ENCODE data around the gene SNX5.
A peak's percentile ranks its signal among the peaks of the same experiment; 100 is the strongest.

The SNX5 gene

DNA sequence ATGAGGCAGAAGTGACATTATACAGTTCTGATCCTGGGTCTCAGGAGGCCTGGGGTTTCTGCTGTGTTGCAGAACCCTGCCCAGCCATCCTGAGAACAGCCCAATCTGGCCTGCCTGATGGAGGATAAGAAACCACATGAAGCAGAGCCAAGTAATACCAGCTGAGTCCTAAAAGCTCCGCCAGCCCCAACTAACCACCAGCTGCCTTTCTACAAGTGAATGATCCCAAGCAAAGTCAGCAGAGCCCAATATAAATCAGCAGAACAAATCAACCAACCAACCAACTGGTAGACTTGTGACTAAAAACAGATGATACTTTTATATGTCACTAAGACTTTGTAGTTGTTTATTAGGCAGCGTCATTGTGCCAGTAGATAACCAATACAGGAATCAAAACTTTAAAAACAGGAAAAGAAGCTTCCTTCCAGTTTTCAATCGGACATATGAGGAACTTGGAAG lies 52.1 kb downstream of the SNX5 start:
- no peak for DNase-seq

DNA sequence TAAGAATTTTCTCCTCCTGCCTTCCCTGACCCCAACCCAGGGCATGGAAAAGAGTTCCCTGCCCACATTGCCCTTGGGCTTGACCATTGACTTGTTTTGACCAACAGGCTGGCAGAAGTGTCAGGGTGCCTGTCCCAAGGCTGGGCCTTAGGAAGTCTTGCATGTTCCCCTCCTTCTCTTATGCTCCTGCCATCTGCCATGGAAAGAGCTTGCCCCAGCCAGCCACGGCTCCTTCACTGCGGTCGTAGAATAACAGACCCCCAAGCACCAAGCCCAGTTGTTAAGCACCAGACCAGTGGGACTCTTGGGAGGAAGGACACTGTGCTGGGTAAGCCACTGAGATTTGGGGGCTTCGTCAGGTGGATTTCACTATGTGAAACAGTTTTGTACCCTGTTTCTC lies 53.6 kb downstream of the SNX5 start:
- DNase-seq: no peak

DNA sequence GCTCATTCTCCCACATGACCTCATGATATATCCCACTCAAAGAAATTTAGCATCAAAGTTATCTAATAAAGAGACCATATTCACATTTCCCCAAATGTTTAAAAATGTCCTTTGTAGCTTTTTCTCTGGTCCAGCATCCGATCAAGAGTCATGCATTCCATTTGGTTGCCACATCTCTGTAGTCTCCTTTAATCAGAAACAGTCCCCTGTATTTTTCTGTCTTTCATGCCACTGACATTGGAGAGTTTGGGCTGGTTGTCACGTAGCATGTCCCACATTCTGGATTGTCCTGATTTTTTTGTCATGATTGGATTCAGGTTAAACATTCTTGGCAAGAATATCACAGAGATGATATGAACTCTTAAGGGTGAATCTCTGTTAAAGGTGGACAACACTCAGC lies 55.7 kb downstream of the SNX5 start:
- DNase-seq: peak; percentile 89

DNA sequence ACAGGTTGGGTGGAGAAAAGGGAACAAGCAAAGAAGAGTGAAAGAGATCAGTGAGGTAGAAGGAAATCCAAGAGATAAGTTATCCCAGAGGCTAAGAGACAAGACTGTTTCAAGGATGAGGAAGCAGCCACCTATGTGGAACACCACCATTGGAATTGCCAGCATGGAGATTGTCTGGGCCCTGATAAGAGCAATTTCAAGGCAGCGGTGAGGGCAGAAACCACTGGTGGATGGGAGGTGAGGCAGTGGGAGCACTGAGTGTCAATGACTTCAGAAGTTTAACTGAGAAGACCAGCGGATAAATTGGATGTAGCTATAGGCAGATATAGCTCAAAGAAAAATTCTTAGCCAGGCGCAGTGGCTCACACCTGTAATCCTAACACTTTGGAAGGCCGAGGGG lies 56.7 kb downstream of the SNX5 start:
- no peak for DNase-seq

DNA sequence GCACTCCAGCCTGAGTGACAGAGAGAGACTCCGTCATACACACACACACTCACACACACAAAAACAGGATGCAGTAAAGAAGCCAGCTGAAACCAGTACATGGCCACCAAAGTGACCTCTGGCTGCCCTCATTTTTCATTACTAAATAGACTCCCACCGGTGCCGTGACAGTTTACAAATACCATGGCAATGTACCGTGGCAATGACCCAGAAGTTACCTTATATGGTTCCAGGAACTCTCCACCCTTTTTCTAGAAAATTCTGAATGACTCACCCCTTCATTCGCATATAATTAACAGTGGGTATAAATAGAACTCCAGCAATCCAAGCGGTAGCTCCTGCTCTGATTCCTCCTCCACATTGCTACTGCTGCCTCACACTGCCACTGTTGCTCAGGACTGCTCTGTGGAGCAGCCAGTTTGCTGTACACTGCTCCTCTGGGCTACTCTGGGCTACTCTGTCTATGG lies 57.7 kb downstream of the SNX5 start:
- DNase-seq: peak; percentile 89

DNA sequence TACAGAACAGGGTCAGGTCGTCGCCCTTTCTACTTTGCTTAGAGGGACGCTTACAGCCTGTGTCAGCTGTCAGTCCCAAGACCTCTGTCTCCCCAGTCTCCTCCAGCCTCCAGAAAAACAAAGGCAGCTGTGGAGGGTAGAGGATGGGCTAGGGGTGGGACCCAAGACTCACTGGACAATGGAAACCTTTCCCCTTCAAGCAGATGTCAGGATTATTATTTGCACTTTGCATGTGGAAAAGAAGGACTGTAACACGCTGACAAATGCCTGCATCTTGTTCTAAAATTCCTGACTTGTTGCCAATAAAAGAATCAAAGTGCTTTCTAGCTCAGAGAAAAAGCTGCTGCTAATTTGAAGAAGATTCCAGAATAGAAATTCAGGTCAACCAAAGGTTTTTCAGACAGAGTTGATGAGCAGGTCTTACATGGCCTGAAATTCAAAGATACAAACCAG lies 58.7 kb downstream of the SNX5 start:
- peak; percentile 71 for DNase-seq

DNA sequence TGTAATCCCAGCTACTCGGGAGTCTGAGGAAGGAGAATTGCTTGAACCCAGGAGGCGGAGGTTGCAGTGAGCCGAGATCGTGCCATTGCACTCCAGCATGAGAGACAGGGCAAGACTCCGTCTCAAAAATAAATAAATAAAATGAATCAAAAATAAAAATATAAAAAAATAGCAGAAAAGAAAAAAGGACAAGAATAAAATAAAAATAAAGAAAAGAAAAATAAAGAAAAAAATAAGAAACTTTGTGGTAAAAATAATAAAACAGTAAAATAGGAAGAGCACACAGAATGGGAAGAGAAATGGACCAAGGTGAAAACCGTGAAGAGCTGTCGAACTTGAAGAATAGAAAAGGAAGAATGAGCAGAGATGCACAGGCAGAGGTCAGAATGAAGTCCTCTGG lies 63.0 kb downstream of the SNX5 start:
- no peak for DNase-seq

DNA sequence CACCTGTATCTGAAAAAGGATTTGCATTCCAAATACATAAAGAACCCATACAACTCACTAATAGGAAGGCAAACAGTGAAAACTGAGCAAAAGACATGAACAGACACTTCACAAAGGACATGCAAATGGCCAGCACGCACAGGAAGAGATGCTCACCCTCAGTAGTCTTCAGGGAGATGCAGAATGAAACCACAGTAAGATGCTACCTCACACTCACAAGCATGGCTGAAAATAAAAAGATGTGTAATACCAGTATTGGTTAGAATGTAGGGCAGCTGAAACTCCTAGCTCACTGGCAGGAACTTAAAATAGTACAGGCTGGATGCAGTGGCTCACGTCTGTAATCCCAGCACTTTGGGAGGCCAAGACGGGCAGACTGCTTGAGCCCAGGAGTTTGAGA lies 64.6 kb downstream of the SNX5 start:
- DNase-seq: no peak

DNA sequence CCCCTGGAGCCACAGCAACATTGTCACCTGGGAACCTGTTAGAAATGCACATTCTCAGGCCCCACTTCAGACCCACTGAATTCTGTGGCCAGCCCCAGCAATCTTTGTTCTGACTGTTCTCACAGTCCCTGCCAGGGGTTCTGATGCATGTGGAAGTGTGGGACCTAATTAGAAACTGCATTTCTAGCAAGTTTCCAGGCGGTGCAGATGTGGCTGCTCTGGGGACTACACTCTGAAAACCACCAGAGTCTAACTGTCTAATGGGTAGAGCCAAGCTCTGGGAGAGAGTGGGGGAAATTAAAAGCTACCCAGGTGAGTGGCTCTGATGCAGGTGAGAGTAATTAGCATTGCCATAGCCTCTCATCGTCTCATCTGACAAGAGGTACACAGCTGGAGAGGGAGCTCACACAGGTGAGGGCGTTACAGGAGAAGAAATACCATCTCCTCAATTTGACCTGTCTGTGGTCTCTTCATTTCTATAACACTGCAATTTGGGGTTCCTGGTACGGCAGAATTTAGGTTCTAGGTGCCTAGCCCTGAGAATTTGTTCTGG lies 66.0 kb downstream of the SNX5 start:
- DNase-seq: no peak

DNA sequence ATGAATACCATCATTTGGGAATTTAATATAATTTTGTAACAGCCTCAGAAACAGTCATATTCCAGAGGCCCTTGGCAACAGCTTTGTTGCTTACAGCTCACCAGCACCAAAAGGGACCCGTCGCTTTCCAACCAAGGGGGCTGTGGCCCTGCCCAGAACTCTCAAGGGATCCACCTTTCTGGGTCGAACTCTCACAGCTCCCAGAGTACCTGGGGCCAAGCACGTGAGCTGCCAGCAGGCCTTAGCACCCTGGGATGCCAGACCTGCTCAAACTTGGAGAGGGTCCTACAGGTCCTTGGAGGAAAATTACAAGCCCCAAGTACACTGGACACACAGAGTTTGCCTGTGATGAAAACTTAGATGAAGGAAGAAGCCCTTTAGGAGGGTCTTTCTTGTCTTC lies 66.6 kb downstream of the SNX5 start:
- no peak for DNase-seq

DNA sequence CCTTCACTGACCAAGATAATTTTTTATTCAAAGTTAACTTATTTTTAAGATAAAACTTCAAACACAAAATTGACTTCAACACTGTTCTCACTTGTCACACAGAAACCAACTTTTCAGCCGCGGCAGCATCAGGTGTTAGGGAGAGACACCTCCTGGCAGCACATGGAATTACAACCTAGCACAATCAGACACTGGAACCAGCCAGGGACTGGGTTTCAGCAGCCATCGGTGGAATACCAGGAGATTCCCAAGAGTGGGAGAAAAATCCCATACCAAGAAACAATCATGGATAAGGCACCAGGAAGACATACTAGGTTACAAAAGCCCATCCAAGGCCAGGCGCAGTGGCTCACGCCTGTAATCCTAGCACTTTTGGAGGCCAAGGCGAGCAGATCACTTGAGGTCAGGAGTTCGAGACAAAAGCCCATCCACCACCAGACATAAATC lies 70.0 kb downstream of the SNX5 start:
- peak; percentile 76 for DNase-seq

DNA sequence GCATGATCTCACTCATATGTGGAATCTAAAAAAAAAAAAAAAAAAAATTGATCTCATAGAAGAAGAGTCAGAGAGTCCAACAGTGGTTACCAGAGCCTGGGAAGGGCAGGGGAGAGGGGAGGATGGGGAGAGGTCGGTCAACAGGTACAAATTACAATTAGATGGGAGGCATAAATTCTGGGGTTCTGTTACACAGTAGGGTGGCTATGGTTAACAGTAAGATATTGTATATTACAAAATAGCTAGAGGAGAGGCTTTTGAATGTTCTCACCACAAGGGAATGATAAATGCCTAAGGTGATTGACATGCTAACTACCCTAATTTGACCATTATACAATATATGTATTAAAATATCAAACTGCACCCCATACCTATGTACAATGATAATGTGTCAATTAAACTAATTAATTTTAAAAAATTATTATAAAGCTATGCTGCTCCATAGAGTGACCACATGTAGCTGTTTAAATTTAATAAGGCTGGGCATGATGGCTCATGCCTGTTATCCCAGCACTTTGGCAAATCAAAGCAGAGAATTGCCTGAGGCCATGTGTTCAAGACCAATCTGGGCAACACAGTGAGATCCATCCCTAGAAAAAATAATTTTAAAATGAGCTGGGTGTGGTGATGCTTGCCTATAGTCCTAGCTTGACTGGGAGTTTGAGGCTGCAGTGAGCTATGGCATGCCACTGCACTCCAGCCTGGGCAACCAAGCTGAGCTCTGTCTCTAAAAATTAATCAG lies 70.9 kb downstream of the SNX5 start:
- DNase-seq: no peak

DNA sequence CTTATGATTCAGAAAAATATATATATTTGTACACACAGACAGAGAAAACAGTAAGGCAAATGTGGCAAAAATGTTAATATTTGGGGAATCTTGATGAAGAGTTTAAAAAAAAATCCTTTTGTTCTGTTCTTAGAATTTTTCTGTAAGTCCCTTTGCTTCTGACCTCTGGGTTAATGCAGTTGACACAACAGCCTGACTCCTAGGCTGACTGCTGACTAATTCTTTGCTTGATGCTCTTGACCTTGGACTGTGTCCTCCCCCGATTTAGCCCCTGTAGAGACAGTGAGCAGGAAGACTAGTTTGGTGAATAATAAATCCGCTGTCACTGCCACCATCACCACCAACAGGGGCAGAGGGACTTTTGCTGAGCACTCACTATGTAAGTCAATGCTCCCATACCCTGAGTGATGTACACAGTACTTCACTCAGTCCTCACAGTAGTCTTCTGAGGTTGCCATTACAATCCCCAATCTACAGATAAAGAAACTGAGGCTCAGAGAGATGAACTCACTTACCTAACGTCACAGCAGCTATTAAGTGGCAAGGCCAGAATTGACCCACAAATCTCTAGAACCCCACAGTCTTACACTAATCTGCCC lies 71.7 kb downstream of the SNX5 start:
- DNase-seq: no peak

DNA sequence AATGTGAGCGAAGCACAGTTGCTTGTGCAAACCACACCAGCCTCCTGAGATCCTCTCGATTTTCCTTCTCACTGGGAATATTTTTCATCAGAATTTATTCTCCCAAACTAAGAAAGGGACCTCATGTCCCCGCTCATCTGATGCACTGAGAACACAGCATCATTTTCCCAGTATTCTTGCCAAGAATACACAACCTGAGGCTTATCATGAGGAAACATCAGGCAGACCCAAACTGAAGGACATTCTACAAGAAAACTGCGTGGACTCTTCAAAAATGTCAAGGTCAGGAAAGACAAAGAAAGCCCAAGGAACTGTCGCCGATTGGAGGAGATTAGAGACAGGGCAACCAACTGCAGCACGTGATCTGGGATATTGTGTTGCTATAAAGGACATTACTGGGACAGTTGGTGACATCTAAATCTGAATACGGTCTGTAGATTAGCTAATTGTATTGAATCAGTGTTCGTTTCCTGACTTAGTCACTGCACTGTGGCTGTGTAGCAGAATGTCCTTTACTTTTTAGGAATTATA lies 72.3 kb downstream of the SNX5 start:
- DNase-seq: no peak

DNA sequence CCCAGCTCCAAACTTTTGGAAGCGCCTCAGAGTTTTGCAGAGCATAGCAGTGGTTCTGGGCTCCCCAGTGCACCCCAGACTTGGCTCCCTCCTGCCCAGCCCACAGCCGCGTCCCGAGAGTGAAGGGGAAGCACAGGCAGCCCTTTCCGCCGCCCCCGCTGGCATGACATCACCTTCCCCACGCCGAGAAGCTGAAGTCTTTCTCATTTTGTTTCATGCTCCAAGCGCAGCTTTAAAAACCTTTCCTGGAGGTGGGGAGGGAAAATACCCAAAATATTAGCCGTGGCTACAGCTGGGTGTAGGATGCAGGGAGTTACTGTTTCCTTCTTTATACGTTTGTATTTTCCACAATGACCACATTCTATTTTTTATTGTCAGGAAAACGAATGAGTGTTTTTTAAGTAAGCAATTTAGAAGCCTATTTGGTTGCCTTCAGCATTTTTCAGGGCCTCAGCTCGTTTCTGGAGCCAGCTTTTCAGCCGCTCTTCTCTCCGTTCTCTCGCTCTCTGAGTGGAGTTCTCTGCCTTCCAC lies 72.9 kb downstream of the SNX5 start:
- no peak for DNase-seq

DNA sequence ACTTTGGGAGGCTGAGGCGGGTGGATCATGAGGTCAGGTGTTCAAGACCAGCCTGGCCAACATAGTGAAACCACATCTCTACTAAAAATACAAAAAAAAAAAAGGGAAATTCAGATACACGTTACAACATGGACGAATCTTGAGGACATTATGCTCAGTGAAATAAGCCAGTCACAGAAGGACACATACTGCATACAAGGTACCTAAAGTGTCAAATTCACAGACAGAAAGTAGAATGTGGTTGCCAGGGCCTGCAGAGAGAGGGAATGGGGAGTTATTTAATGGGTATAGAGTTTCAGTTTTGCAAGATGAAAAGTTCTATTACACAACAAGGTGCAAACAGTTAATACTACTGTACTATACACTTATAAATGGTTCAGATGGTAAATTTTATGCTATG lies 75.1 kb downstream of the SNX5 start:
- DNase-seq: no peak

DNA sequence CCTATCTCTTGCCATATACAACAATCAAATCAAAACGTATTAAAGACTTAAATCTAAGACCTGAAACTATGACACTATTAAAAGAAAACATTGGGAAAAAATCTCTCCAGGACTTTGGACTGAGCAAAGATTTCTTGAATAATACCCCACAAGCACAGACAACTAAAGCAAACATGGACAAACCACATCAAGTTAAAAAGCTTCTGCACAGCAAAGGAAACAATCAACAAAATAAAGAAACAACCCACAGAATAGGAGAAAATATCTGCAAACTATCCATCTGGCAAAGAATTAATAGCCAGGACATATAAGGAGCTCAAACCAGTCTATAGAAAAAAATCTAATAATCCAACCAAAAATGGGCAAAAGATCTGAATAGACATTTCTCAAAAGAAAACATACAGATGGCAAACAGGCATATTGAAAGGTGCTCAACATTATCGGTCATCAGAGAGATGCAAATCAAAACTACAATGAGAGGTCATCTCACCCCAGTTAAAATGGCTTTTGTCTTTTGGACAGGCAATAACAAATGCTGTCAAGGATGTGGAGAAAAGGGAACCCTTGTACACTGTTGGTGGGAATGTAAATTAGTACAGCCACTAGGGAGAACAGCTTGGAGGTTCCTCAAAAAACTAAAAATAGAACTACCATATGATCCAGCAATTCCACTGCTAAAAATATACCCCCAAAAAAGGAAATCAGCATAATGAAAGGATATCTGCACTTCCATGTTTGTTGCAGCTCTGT lies 76.2 kb downstream of the SNX5 start:
- DNase-seq: no peak
